Right renal pelvis (tissue), 4 donors: ENCODE results near the gene RNASE11. TPM values are rescaled to one million over a fixed set of nuclear protein-coding genes. Genes with fewer than 3 reads are reported as not detected.
"Not testable (repeated sequence)": the region's sequence is repeated elsewhere in the genome, so short reads cannot be mapped to it uniquely, and the experiment has no call there.

Experiments used
- DNase-seq, 4 donors: peaks; one replicate each; pipeline ENCODE4 v3.0.0-alpha.2; 2013; ENCODE audit warnings: low read depth in 4 of 4, low spot score in 3 of 4, missing footprints in 1 of 4
- polyA plus RNA-seq, 4 donors: library from polyadenylated mRNA; unstranded; fragments of 120-200 nt; gene quantifications; one replicate each; pipeline ENCODE4 v1.2.1, GENCODE V29; 2013; ENCODE audit not compliant: insufficient read length in 4 of 4

RNASE11 gene
- polyA plus RNA-seq, 4 donors, result not detected

GRCh38 chr14:20583142-20583541 is 4.7 kb downstream of the RNASE11 start:
- no peak for DNase-seq

GRCh38 chr14:20580242-20580641 is 7.6 kb downstream of the RNASE11 start:
- no peak for DNase-seq

GRCh38 chr14:20578784-20579502 is 8.9 kb downstream of the RNASE11 start:
- no peak for DNase-seq

- DNase-seq, result no peak
Observed at GRCh38 chr14:20578325-20578724, 9.5 kb downstream of the RNASE11 start.

GRCh38 chr14:20572382-20572990 is 15.3 kb downstream of the RNASE11 start:
- DNase-seq, result not testable (repeated sequence)

GRCh38 chr14:20570720-20571119 is 17.1 kb downstream of the RNASE11 start:
- not testable (repeated sequence) for DNase-seq

- DNase-seq, result not testable (repeated sequence)
Observed at GRCh38 chr14:20569865-20570264, 17.9 kb downstream of the RNASE11 start.

GRCh38 chr14:20569066-20569465 is 18.7 kb downstream of the RNASE11 start:
- DNase-seq, result no peak

GRCh38 chr14:20568393-20568792 is 19.4 kb downstream of the RNASE11 start:
- DNase-seq, result no peak

GRCh38 chr14:20567199-20567598 is 20.6 kb downstream of the RNASE11 start:
- DNase-seq, result not testable (repeated sequence)

- no peak for DNase-seq
Observed at GRCh38 chr14:20564501-20564997, 23.3 kb downstream of the RNASE11 start.

GRCh38 chr14:20563971-20564370 is 23.8 kb downstream of the RNASE11 start:
- no peak for DNase-seq

GRCh38 chr14:20560961-20561360 is 26.8 kb downstream of the RNASE11 start, which contains the start of gene RNASE9:
TSS of gene RNASE9 (minus strand) at chr14:20561047.
- no peak for DNase-seq

- DNase-seq, result no peak
Observed at GRCh38 chr14:20559461-20559904, 28.3 kb downstream of the RNASE11 start.

- no peak for DNase-seq
Observed at GRCh38 chr14:20557212-20557542, 30.6 kb downstream of the RNASE11 start.

GRCh38 chr14:20556500-20557211 is 31.1 kb downstream of the RNASE11 start:
- no peak for DNase-seq

- no peak for DNase-seq
Observed at GRCh38 chr14:20555845-20556244, 32.0 kb downstream of the RNASE11 start.

- no peak for DNase-seq
Observed at GRCh38 chr14:20553024-20553423, 34.8 kb downstream of the RNASE11 start.

GRCh38 chr14:20551606-20552005 is 36.2 kb downstream of the RNASE11 start:
- no peak for DNase-seq

GRCh38 chr14:20550926-20551325 is 36.9 kb downstream of the RNASE11 start:
- DNase-seq, result no peak

- DNase-seq, result no peak
Observed at GRCh38 chr14:20548414-20549158, 39.2 kb downstream of the RNASE11 start.
